Adrenal gland (tissue), 5 donors: ENCODE measurements around the gene GALNT12.

Experiments
- POLR2A ChIP-seq, 2 donors: fragments of 450-650 bp; IDR thresholded peaks; one replicate each; pipeline ENCODE4 v1.6.1; 2017; ENCODE audit warnings: antibody characterized with exemption in 2 of 2, mild to moderate bottlenecking in 2 of 2, moderate library complexity in 1 of 2
- TF ChIP-seq, protein P1 (sequence below), 6 experiments: fragments of 450-650 bp in 4 of 6; fragments of 200-600 bp in 2 of 6; sonication (generic) in 1 of 6; IDR thresholded peaks; 1 replicate in 5 of 6; 2 replicates in 1 of 6; pipeline versions ENCODE4 v1.5.1 to v1.8.0; 2016 to 2021; ENCODE audit warnings: antibody characterized with exemption in 6 of 6, mild to moderate bottlenecking in 2 of 6, moderate library complexity in 1 of 6
- donor health status: DM: no; HTN: no; CAD: no.

- TF ChIP-seq, protein P1, sequence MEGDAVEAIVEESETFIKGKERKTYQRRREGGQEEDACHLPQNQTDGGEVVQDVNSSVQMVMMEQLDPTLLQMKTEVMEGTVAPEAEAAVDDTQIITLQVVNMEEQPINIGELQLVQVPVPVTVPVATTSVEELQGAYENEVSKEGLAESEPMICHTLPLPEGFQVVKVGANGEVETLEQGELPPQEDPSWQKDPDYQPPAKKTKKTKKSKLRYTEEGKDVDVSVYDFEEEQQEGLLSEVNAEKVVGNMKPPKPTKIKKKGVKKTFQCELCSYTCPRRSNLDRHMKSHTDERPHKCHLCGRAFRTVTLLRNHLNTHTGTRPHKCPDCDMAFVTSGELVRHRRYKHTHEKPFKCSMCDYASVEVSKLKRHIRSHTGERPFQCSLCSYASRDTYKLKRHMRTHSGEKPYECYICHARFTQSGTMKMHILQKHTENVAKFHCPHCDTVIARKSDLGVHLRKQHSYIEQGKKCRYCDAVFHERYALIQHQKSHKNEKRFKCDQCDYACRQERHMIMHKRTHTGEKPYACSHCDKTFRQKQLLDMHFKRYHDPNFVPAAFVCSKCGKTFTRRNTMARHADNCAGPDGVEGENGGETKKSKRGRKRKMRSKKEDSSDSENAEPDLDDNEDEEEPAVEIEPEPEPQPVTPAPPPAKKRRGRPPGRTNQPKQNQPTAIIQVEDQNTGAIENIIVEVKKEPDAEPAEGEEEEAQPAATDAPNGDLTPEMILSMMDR (IDR thresholded peaks at IDR 0.05), result no peak
- TF ChIP-seq POLR2A (IDR thresholded peaks at IDR 0.05), result no peak
Observed at GRCh38 chr9:98778711-98779530, 28.5 kb upstream of the GALNT12 start.
